HG02973 (cell line): ENCODE results near the gene GALNT18.

Source experiments
- ATAC-seq: cut with Tn5 transposase; IDR thresholded peaks from one replicate; pipeline ENCODE4 v1.9.1; 2021; ENCODE audit warnings: moderate library complexity; ENCODE audit not compliant: unreplicated experiment

GALNT18 gene

DNA sequence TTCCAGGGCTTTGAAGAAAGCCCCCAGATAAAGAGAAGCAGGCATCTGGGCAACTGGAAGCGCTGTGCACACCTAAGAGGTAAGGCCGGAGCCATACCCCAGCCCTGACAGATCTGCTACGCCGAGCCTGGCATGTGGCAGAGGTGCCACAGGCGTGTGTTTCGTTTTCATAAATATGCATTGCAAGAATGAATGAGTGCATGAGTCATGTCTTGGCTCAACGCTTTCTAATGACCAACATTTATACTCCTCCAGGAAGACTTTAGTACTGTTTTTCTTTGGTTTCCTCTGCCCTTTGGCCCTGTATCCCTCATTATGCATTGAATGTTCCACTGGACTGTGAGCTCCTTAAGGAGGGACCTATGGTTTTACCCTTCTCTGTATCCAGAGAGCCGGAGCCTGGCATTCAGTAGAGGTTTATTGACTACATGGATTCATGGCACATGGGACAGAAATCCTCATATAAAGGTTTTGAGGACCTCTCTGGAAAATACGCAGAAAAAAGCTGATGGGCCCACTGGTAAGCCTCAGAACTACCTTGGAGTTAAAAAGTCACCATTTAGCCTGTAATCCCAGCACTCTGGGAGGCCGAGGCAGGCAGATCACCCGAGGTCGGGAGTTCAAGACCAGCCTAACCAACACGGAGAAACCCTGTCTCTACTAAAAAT lies 229.9 kb downstream of the GALNT18 start:
- ATAC-seq: no peak

- no peak for ATAC-seq
Measured at GRCh38 chr11:11391169-11391568, 230.6 kb downstream of the GALNT18 start.

- no peak for ATAC-seq
Measured at GRCh38 chr11:11390068-11390771, 231.6 kb downstream of the GALNT18 start.

- ATAC-seq: no peak
Measured at GRCh38 chr11:11389238-11389637, 232.6 kb downstream of the GALNT18 start.

GRCh38 chr11:11387622-11388305 lies 234.0 kb downstream of the GALNT18 start:
- no peak for ATAC-seq

GRCh38 chr11:11387207-11387606 lies 234.6 kb downstream of the GALNT18 start:
- no peak for ATAC-seq

DNA sequence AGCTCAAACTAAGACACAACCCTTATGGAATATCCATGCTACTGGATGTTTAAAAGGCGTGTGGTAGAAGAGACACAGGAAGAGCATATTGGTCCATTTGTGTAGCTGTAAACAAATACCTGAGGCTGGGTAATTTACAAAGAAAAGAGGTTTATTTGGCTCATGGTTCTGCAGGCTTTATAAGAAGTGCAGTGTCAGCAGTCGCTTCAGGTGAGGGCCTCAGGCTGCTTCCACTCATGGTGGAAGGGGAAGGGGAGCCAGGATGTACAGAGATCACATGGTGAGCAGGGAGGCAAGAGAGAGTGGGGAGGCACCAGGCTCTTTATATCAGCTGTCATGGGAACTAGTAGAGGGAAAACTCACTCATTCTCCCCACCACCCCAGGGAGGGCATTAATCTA lies 237.0 kb downstream of the GALNT18 start:
- ATAC-seq: no peak

- ATAC-seq: no peak
Measured at GRCh38 chr11:11383995-11384394, 237.8 kb downstream of the GALNT18 start.

- ATAC-seq: no peak
Measured at GRCh38 chr11:11382858-11383532, 238.8 kb downstream of the GALNT18 start.

GRCh38 chr11:11381471-11382105 lies 240.2 kb downstream of the GALNT18 start:
- ATAC-seq: no peak

GRCh38 chr11:11380883-11381282 lies 240.9 kb downstream of the GALNT18 start:
- ATAC-seq: no peak

DNA sequence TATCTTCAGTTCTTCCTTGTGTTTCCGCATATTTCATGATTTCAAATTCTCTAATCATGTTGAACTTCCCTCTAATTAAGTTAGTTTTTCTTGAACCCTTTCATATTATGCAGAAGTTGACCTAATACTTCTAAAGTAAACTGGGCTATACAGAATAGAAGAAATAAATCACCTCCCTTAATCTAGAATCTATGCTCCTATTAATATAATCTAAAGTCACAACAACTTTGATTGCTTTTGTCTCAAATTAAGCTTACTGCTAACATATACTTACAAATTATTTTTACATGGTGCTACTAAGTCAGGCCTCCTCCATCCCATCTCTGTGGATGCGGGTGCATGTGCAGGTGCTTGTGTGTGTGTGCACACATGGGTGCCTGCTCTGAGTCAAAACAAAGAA lies 241.5 kb downstream of the GALNT18 start:
- ATAC-seq: no peak

- ATAC-seq: no peak
Measured at GRCh38 chr11:11379661-11380060, 242.1 kb downstream of the GALNT18 start.

DNA sequence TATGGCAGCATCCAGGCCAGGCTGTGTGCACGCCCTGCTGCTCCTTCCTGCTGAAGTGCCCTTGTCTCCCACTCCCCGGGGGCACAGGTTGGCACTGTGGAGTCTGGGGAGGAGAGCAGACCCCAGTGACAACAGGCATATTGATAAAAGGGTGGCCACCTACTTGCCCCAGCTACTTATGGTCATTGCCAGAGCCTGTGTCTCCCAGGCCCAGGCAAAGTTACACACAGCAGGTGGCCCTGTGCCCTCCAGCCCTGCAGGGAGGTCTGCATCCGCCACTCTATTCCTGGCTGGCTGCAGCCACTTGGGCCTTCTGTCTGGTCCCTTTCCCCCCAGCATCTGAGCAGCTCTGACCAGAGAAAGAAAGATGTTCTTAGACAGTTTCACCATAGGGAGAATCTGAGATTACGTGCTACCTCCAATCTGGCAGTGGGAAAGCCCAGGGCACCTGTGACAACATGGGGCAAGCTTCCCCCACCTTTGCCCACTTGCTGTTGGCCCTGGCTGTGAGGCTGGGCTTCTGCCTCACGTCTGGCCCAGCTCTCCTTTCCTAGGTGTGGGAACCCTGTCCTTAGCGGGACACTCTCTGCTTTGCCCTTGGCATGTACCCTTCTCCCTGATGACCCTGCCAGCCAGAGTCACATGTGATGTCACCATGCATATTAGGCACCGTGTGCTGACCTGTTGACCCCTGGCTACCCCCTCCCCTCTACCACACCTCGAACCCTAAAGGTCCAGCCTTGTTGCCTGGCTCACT lies 243.4 kb downstream of the GALNT18 start:
- no peak for ATAC-seq

DNA sequence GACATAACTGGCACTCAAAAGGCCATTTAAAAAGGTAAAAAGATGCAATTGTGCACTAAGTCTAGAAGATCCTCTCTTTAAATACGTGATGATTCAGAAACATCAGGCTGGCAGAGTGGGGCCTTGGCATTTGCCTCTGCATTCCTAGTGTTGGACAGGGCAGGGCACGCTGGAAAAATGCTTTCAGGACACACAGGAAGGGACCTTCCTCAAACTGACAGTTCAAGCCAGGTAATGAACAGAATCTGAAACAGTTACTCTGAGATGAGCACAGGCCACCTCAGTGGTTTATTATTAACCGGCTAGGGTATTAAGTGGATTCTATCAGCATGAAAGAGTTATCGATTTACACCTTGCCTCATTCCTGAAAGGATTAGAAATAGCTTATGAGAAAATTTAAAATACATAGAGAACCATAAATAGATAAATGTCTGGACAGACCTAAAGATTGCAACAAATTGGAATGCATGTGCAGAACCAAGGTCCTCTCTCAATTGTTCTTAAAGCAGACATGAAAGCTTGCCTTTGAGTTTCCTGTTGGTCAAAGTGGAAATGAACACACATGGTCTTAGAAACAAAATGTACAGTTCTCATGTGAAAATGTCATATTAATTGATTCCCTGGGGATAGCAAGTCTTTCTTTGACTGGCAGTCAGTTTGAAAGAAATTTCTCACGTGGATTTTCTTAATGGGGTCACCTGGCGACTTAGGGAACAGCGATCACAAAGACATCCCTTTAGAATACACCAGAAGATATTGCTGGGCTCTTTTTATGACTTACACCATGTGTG lies 247.3 kb downstream of the GALNT18 start:
- ATAC-seq: no peak

GRCh38 chr11:11373934-11374333 lies 247.9 kb downstream of the GALNT18 start:
- no peak for ATAC-seq

- ATAC-seq: no peak
Measured at GRCh38 chr11:11372461-11372860, 249.3 kb downstream of the GALNT18 start.

DNA sequence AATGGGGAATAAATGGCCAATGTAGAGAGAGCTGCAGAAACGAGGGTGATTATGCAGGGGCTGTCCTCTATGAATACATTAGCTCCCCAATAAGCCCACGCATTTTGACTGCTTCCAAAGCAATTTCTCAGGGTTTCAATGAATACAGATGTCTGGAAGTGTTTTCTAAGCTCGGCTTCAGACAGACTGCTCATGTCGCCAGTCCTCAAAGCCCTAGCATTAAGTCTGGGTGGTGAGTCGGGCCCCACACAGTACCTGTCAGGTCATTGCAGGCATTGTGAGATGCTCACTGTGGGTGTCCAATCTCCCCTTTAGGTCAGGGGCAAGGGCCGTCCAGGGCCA lies 250.9 kb downstream of the GALNT18 start:
- no peak for ATAC-seq

DNA sequence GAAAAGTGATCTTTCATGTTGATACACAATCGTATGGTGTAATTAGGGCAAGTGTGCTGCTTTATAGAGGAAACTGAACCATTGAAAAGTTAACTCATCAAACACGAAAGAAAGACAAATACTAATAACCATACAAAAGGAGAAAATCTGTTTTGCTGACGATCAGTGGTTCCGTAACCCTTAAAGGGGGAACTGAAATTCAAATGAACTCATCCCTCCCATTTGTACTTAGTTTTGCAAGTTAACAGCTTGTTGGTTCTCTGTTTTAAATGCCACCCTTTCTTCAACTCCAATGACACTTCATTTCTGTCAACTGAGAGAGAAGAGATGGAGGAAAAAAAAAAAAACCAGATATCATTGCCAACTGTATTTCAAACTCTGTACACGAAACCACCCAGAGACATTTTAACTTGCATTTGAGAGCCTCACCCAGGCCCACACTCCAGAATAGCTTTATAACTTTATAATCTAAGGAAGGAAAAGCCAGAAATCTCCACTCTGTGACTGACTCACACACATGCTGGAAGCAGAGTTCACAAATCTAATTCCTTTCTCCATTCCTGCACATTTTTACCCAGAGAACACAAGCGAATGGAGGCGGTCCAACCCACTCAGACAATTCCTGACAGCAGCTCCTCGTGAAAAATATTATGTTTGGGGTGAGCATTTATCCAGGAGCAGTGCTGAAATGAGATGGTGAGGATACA lies 251.4 kb downstream of the GALNT18 start:
- ATAC-seq: no peak
